Cardiac fibroblast (primary cell): Measurements from ENCODE around the gene AMH.

ENCODE experiments used
- DNase-seq, 2 donors: peaks; one replicate each; pipeline versions ENCODE4 v3.0.0 to v3.0.0-alpha.2; 2010; ENCODE audit warnings: low read depth in 2 of 2
- H3K4me3 ChIP-seq, 2 donors: replicated peaks in 1 of 2; 1 replicate in 1 of 2; 2 replicates in 1 of 2; pipeline ENCODE4 v1.5.1; 2011; ENCODE audit warnings: low read depth in 2 of 2, low read length in 2 of 2, mild to moderate bottlenecking in 2 of 2, moderate library complexity in 1 of 2
- TF ChIP-seq, protein P1 (sequence below): IDR thresholded peaks from one replicate; pipeline ENCODE4 v1.5.1; 2011; ENCODE audit warnings: low read depth, mild to moderate bottlenecking, low read length, inconsistent platforms

Gene AMH

DNA sequence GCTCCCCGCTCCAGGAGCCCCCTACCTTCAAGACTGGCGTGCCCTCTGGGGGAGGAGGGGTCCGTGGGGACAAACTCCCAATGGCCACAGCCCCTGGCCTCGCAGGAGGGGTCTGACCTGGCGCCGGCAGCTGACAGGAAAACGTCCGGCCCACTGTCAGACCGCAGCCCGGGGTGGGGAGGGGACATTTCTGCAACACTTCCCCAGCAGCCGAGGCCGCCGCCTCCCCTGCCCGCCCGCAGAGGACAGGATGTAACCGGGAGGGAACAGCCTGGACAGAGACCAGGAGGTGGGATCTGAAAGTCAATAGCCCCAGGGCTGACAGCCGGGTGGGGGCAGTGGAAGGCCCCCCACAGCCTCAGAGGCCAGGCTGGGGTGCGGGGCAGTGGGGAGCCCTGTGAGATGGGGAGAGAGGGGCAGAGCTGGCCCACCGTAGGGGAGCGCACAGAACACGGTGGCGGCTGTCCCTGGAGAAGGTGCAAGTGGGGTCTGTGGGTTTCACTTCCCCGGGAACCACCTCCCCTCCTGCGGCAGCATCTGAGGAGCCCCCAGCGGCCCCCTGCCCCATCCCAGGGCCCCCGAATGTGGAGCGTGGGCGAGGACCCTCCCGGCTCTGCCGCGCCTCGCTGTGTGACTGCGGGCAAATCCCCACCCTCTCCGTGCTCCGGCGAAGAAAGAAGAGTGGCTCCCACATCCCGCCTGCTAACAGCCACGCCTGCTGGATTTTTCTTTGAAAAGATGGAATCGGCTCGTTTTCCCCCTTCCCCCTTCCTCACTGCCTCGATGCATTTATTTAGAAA lies 33.1 kb downstream of the AMH start, which contains the start of gene PEAK3:
Gene PEAK3 (minus strand): TSS at position 114 of the 800 bp plus-strand sequence. CDS start 1,244 bp downstream, outside the sequence.
- DNase-seq = peak; percentile 31 to 51
- peak within 1 kb of the TSS; percentile 26 to 39 for H3K4me3 ChIP-seq
- TF ChIP-seq, protein P1, sequence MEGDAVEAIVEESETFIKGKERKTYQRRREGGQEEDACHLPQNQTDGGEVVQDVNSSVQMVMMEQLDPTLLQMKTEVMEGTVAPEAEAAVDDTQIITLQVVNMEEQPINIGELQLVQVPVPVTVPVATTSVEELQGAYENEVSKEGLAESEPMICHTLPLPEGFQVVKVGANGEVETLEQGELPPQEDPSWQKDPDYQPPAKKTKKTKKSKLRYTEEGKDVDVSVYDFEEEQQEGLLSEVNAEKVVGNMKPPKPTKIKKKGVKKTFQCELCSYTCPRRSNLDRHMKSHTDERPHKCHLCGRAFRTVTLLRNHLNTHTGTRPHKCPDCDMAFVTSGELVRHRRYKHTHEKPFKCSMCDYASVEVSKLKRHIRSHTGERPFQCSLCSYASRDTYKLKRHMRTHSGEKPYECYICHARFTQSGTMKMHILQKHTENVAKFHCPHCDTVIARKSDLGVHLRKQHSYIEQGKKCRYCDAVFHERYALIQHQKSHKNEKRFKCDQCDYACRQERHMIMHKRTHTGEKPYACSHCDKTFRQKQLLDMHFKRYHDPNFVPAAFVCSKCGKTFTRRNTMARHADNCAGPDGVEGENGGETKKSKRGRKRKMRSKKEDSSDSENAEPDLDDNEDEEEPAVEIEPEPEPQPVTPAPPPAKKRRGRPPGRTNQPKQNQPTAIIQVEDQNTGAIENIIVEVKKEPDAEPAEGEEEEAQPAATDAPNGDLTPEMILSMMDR = no peak

DNA sequence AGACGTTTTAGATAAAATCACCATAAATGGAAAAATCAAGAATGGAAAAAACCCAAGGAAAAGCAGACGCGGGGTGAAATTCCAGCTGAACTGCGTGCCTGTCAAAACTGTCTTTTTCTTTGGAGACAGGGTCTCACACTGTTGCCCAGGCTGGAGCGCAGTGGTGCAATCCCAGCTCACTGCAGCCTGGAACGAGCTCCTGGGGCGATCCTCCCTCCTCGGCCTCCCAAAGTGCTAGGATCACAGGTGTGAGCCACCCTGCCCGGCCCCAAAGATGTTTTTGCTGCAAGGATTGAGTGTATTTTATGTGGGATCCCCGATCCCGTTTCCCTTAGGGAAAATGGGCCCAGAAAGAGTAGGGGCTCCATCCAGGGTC lies 33.7 kb downstream of the AMH start:
- DNase-seq = no peak
- TF ChIP-seq, protein P1 = no peak
- H3K4me3 ChIP-seq = no peak overlapping the region

DNA sequence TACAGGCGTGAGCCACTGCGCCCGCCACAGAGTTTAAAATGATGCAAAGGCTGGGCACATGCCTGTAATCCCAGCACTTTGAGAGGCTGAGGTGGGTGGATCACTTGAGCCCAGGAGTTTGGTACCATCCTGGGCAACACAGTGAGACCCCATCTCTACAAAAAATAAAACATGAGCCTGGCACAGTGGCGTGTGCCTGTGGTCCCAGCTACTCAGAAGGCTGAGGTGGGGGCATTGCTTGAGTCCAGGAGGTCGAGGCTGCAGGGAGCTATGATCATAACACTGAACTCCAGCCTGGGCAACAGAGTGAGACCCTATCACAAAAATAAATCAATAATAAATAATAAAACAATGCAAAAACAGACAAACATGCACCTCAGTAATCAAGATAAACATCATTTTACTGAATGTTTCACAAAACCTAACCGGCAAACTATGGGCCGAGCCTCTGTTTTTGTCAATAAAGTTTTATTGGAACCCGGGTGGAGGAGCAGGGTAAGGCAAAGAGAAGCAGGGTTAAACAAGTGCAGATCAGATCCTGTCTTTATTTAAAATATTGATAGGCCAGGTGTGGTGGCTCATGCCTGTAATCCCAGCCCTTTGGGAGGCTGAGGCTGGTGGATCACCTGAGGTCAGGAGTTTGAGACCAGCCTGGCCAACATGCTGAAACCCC lies 34.8 kb downstream of the AMH start:
- TF ChIP-seq, protein P1 = no peak
- DNase-seq = no peak
- H3K4me3 ChIP-seq = no peak overlapping the region

DNA sequence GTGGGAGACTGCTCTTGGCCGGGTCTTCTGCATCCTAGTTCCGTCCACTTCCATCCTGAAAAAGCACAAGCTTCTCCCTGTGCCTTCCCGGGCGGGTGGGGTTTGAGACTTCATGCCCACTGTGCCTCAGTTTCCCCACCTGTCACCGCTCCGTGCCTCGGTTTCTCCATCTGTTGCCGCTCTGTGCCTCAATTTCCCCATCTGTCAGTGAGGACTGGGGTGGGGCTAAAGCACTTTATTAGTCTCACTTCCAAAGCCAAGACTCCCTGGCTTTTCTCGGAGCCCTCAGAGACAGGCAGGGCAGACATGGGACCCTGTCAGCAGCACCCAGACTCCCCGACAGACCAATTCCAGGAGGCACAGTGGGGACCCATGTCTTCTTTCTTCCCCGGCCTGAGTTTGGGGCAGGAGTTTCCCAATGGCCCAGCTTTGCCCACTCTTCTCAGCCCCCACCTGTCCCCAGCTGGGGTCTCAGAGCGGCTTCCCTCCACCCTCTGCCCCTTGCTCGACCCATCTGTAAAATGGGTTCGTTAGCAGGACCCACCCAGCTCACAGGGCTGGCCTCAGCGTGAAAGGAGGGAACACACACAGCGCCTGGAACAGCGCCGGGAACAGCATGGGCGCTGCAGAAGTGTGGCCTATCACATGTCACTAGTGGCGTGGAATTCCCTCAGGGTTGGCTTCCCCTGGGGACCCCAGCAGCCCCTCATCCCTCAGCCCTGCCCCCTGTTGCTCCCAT lies 37.4 kb downstream of the AMH start:
- no peak overlapping the region for H3K4me3 ChIP-seq
- DNase-seq = no peak
- TF ChIP-seq, protein P1 = no peak

DNA sequence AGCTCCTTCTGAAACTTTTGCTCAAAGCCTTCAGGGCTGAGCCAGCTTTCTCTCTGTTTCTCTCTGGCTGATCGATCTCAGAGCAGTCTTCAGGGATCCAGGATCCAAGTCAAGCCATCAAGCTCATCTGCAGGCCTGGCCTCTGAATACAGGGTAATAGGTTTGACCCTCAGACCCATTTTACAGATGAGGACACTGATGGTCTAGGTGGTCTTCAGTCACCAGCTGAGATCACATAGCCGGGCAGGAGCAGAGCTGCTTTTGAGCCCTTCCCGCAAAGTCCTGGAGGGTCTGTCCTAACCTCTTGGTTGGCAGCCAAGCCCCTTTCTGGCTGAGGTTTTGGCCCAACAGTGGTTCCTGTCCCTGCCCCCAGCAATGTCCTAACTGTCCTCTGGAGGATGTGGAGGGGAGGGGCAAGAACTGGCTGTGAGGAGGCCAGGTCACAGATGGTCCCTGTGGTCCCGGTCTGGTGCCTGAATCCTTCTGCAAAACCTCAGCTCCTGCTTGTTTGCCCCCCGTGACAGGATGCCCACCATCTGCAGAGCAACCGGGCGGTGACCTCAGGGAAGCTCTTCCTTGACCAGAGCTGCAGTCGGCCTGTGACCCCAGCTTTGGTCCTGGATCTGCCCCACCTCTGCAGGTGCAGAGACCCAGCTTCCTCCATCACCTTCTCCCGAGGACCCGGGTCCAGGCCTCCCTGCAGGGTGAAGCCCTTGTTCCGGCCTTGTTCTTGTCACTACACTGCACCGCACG lies 38.6 kb downstream of the AMH start:
- H3K4me3 ChIP-seq = no peak overlapping the region
- DNase-seq = no peak
- TF ChIP-seq, protein P1 = no peak

DNA sequence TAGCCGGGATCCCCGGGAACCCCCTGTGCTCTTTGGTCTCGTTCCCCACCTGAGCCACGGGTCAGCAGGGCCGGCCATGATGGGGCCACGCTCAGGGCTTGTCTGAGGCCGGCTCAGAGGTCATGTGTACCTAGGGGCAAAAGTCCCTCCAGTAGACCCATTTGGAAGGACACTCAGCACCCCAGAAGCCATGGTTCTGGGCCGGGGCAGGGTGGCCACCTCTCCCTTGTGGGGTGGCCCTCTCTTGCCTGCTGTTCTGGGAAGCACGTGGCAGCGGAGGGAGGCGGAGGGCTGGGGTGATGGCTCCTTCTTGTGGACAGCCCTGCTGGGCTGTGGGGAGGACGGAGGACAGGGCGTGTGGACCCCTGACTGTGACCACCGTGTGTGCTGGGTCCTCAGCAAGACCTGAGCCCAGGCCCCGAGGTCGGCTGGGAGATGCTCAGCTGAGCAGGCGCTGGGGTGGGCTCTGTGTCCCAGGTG lies 39.3 kb downstream of the AMH start:
- no peak overlapping the region for H3K4me3 ChIP-seq
- no peak for DNase-seq
- TF ChIP-seq, protein P1 = no peak
